ENCODE results near the gene SDR42E1. TPM values are rescaled to one million over a fixed set of nuclear protein-coding genes. Genes with fewer than 3 reads are reported as not detected.

The SDR42E1 gene
- total and polyA plus RNA-seq, 2 of the 13 experiments (the other 11 are each of a cell fraction or from before 2014, with no cell fraction given), result 0.01 to 0.13 TPM

DNA sequence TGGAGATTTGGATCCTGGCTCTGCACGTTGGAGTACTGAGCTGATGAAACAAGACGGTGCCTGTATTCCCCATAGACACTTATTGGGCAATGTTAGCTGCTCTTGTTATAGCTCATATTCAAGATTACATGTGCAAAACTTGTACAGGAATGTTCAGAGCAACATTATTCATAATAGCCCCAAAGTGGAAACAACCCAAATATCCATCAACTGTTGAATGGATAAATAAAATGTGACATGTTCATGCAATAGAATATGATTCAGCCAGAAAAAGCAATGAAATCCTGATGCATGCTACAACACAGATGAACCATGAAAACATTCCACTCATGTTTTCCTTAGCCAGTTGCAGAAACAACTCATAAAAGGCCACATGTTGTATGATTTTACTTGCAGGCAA is 5.7 kb upstream of the SDR42E1 start (continued):
- TF ChIP-seq, protein P1, sequence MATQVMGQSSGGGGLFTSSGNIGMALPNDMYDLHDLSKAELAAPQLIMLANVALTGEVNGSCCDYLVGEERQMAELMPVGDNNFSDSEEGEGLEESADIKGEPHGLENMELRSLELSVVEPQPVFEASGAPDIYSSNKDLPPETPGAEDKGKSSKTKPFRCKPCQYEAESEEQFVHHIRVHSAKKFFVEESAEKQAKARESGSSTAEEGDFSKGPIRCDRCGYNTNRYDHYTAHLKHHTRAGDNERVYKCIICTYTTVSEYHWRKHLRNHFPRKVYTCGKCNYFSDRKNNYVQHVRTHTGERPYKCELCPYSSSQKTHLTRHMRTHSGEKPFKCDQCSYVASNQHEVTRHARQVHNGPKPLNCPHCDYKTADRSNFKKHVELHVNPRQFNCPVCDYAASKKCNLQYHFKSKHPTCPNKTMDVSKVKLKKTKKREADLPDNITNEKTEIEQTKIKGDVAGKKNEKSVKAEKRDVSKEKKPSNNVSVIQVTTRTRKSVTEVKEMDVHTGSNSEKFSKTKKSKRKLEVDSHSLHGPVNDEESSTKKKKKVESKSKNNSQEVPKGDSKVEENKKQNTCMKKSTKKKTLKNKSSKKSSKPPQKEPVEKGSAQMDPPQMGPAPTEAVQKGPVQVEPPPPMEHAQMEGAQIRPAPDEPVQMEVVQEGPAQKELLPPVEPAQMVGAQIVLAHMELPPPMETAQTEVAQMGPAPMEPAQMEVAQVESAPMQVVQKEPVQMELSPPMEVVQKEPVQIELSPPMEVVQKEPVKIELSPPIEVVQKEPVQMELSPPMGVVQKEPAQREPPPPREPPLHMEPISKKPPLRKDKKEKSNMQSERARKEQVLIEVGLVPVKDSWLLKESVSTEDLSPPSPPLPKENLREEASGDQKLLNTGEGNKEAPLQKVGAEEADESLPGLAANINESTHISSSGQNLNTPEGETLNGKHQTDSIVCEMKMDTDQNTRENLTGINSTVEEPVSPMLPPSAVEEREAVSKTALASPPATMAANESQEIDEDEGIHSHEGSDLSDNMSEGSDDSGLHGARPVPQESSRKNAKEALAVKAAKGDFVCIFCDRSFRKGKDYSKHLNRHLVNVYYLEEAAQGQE (IDR thresholded peaks at IDR 0.05; ENCODE audit: borderline replicate concordance in 1 of 2, low read depth in 1 of 2, low read length in 2 of 2), result no peak
- TF ChIP-seq NFE2 (CRISPR knock-in tag; IDR thresholded peaks at IDR 0.05) (no peak), KDM4B (CRISPR knock-in tag; IDR thresholded peaks at IDR 0.05) (no peak), RFX5 (IDR thresholded peaks at IDR 0.05; ENCODE audit: low read depth, low read length) (no peak)
- TF ChIP-seq, protein P2, sequence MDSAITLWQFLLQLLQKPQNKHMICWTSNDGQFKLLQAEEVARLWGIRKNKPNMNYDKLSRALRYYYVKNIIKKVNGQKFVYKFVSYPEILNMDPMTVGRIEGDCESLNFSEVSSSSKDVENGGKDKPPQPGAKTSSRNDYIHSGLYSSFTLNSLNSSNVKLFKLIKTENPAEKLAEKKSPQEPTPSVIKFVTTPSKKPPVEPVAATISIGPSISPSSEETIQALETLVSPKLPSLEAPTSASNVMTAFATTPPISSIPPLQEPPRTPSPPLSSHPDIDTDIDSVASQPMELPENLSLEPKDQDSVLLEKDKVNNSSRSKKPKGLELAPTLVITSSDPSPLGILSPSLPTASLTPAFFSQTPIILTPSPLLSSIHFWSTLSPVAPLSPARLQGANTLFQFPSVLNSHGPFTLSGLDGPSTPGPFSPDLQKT (CRISPR knock-in tag; IDR thresholded peaks at IDR 0.05; ENCODE audit: borderline replicate concordance), result no peak

DNA sequence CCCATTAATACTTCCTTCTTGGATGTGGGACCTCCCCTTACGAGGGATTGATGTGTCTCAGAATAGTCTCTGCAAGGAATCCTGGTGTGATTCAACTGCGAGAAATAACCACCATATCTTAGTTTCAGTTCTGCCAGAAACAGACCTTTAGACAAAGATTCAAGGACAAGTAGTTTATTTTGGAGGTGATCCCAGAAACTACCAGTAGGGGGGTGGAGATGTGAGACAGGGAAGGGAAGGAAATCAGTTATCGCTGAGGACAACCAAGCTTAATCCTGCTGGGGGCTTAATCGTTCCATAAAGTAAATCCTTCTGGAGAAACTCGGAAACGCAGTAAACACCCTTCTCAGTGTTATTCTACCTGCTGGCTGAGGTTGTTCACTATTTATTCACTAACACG is 5.0 kb upstream of the SDR42E1 start:
- Histone ChIP-seq H2AFZ (ENCODE audit: low read length) (no peak overlapping the region), H3K79me2 (ENCODE audit: insufficient read depth, low read length) (no peaks in the 10 kb centered on the region), H3K9me3 (ENCODE audit: low read length) (peaks cover 6% of the 10 kb centered on the region; the same call in 1 of the 2 replicates), H3K27ac (ENCODE audit: extremely low read length, insufficient read depth, low read length) (no peak overlapping the region), H3K36me3 (replicated peaks in 1 of 2; ENCODE audit: control insufficient read depth in 1 of 2, insufficient read depth in 2 of 2, low read length in 2 of 2) (no peaks in the 10 kb centered on the region), H3K4me1 (ENCODE audit: insufficient read depth, low read length) (no peaks in the 10 kb centered on the region; the same call in 1 of the 2 replicates), H4K20me1 (ENCODE audit: insufficient read depth, low read length) (no peaks in the 10 kb centered on the region), H3K9ac (ENCODE audit: insufficient read depth, low read depth, low read length) (no peak overlapping the region), H3K27me3 (ENCODE audit: control insufficient read depth in 1 of 2, insufficient read depth in 2 of 2, low read length in 2 of 2) (peaks cover 1 to 22% of the 10 kb centered on the region in 2 experiments; a peak in 4 of 5 replicates), H3K4me2 (ENCODE audit: low read depth, low read length) (0 out of 2 replicates have a peak overlapping the region, but pooled peaks have one; percentile 15), H3K4me3 (replicated peaks in 1 of 3; ENCODE audit: insufficient read depth in 1 of 3, low read depth in 2 of 3, low read length in 3 of 3) (no peak overlapping the region)
- no TSS peak for BruUV-seq (replicated peaks)
- intact Hi-C loops (cut with micrococcal nuclease; ENCODE audit: unreplicated experiment), result no loop called here
- TF ChIP-seq U2AF1 (optimal IDR thresholded peaks at IDR 0.05; ENCODE audit: low read depth, low read length), result no peak
- DNase-seq (ENCODE audit: low spot score) (no peak), ATAC-seq (no peak; the same call in 2 of the 3 replicates), FAIRE-seq (no peak)
- in situ Hi-C loops (cut with HindIII; ENCODE audit: extremely low pct_ligation_motif_present, low pct_unique_long_range_greater_than_20kb), result no loop called here
- ChIA-PET CTCF (ENCODE audit: low intra/inter-chr PET ratio, low total read pairs) (no interaction called here), POLR2A (no interaction called here)
- WGBS (ENCODE audit: low lambda C conversion rate), result 1% methylated on average over 7 of the region's 7 CpGs
